ENCODE results near the gene GRIN3A. TPM values are rescaled to one million over a fixed set of nuclear protein-coding genes. Genes with fewer than 3 reads are reported as not detected.

The GRIN3A gene
- total RNA-seq, 4 donors from 2014 or later = under 0.01 to 0.69 (median 0.41) TPM

GRCh38 chr9:101574731-101575333, 163.6 kb downstream of the GRIN3A start:
- Histone ChIP-seq H3K4me3 (no peak overlapping the region), H3K27me3 (no peaks in the 10 kb centered on the region), H3K36me3 (peaks cover 0 to 12% of the 10 kb centered on the region in 2 donors), H3K4me1 (no peaks in the 10 kb centered on the region), H3K27ac (no peak overlapping the region), H3K9me3 (no peaks in the 10 kb centered on the region)
- TF ChIP-seq EP300 (IDR thresholded peaks at IDR 0.05) = no peak
- TF ChIP-seq POLR2A (IDR thresholded peaks at IDR 0.05) = no peak
- TF ChIP-seq CTCF (IDR thresholded peaks at IDR 0.05) = no peak
- no peak for TF ChIP-seq POLR2AphosphoS5 (IDR thresholded peaks at IDR 0.05)
- no peak for ATAC-seq

- Histone ChIP-seq H3K27me3 (no peaks in the 10 kb centered on the region), H3K36me3 (peaks cover 0 to 37% of the 10 kb centered on the region in 2 donors), H3K4me1 (no peaks in the 10 kb centered on the region), H3K9me3 (no peaks in the 10 kb centered on the region), H3K27ac (no peak overlapping the region), H3K4me3 (no peak overlapping the region)
- no peak for TF ChIP-seq CTCF (IDR thresholded peaks at IDR 0.05)
- no peak for ATAC-seq
- WGBS, 2 donors (ENCODE audit: low coverage in 1 of 2) = 43 to 100% methylated on average over 1 to 2 of the region's 2 CpGs
These were observed 166.1 kb downstream of the GRIN3A start for GRCh38 chr9:101572316-101572715.

- no peaks in the 10 kb centered on the region for H3K4me1 ChIP-seq
- no peaks in the 10 kb centered on the region for H3K9me3 ChIP-seq
- 62% methylated on average over 1 of the region's 1 CpG; no CpG with 5 or more reads in 1 of the 2 donors for WGBS, 2 donors (ENCODE audit: low coverage in 1 of 2)
- TF ChIP-seq POLR2AphosphoS5 (IDR thresholded peaks at IDR 0.05) = no peak
- peaks cover 0 to 50% of the 10 kb centered on the region in 2 donors for H3K36me3 ChIP-seq
- no peak for ATAC-seq
- H3K4me3 ChIP-seq = no peak overlapping the region
- H3K27ac ChIP-seq = no peak overlapping the region
- no peaks in the 10 kb centered on the region for H3K27me3 ChIP-seq
These were observed 167.3 kb downstream of the GRIN3A start for GRCh38 chr9:101571114-101571513.

GRCh38 chr9:101569741-101570501, 168.5 kb downstream of the GRIN3A start:
- no peaks in the 10 kb centered on the region for H3K4me1 ChIP-seq
- H3K27ac ChIP-seq = no peak overlapping the region
- TF ChIP-seq CTCF (IDR thresholded peaks at IDR 0.05) (no peak), POLR2A (IDR thresholded peaks at IDR 0.05) (no peak), EP300 (IDR thresholded peaks at IDR 0.05) (no peak), POLR2AphosphoS5 (IDR thresholded peaks at IDR 0.05) (no peak)
- H3K4me3 ChIP-seq = no peak overlapping the region
- H3K36me3 ChIP-seq = peaks cover 0 to 61% of the 10 kb centered on the region in 2 donors
- 75 to 85% methylated on average over 4 to 5 of the region's 5 CpGs for WGBS, 2 donors (ENCODE audit: low coverage in 1 of 2)
- no peaks in the 10 kb centered on the region for H3K9me3 ChIP-seq
- no peaks in the 10 kb centered on the region for H3K27me3 ChIP-seq
- ATAC-seq = no peak

GRCh38 chr9:101567725-101568350, 170.6 kb downstream of the GRIN3A start:
- 97 to 100% methylated on average over 2 to 3 of the region's 3 CpGs for WGBS, 2 donors (ENCODE audit: low coverage in 1 of 2)
- Histone ChIP-seq H3K36me3 (peaks cover 0 to 82% of the 10 kb centered on the region in 2 donors), H3K4me3 (no peak overlapping the region), H3K9me3 (no peaks in the 10 kb centered on the region), H3K27me3 (no peaks in the 10 kb centered on the region), H3K4me1 (no peaks in the 10 kb centered on the region), H3K27ac (no peak overlapping the region)
- no peak for ATAC-seq
- TF ChIP-seq EP300 (IDR thresholded peaks at IDR 0.05) (no peak), POLR2AphosphoS5 (IDR thresholded peaks at IDR 0.05) (no peak), POLR2A (IDR thresholded peaks at IDR 0.05) (no peak), CTCF (IDR thresholded peaks at IDR 0.05) (no peak)
